LoVo (cell line): Measurements from ENCODE around the gene BTBD7.

ENCODE experiments used
- DNase-seq: peaks from one replicate; pipeline ENCODE4 v3.0.0-alpha.2; 2016; ENCODE audit warnings: low spot score

BTBD7 gene

GRCh38 chr14:93302688-93303581 lies 29.9 kb downstream of the BTBD7 start:
- no peak for DNase-seq

GRCh38 chr14:93301821-93302447 lies 30.9 kb downstream of the BTBD7 start:
- no peak for DNase-seq

- DNase-seq, result no peak
Measured at GRCh38 chr14:93299866-93300265, 33.0 kb downstream of the BTBD7 start.

- no peak for DNase-seq
Measured at GRCh38 chr14:93299416-93299815, 33.4 kb downstream of the BTBD7 start.

- no peak for DNase-seq
Measured at GRCh38 chr14:93295541-93296220, 37.2 kb downstream of the BTBD7 start.

GRCh38 chr14:93286212-93286890 lies 46.5 kb downstream of the BTBD7 start:
- no peak for DNase-seq

GRCh38 chr14:93285044-93285443 lies 47.8 kb downstream of the BTBD7 start:
- DNase-seq, result no peak

GRCh38 chr14:93281937-93282336 lies 50.9 kb downstream of the BTBD7 start:
- DNase-seq, result no peak

- DNase-seq, result no peak
Measured at GRCh38 chr14:93280743-93281142, 52.1 kb downstream of the BTBD7 start.

- no peak for DNase-seq
Measured at GRCh38 chr14:93276031-93276716, 56.7 kb downstream of the BTBD7 start.

- DNase-seq, result no peak
Measured at GRCh38 chr14:93274055-93274806, 58.6 kb downstream of the BTBD7 start.

GRCh38 chr14:93271111-93271510 lies 61.7 kb downstream of the BTBD7 start:
- no peak for DNase-seq

GRCh38 chr14:93269341-93270068 lies 63.3 kb downstream of the BTBD7 start:
- DNase-seq, result no peak

- DNase-seq, result no peak
Measured at GRCh38 chr14:93268406-93268805, 64.4 kb downstream of the BTBD7 start.

GRCh38 chr14:93267149-93267711 lies 65.6 kb downstream of the BTBD7 start:
- no peak for DNase-seq

- no peak for DNase-seq
Measured at GRCh38 chr14:93266127-93266526, 66.7 kb downstream of the BTBD7 start.

GRCh38 chr14:93263416-93263815 lies 69.4 kb downstream of the BTBD7 start:
- no peak for DNase-seq

- DNase-seq, result no peak
Measured at GRCh38 chr14:93262446-93262845, 70.4 kb downstream of the BTBD7 start.

GRCh38 chr14:93249128-93249831 lies 83.6 kb downstream of the BTBD7 start:
- DNase-seq, result no peak
